Caco-2 (cell line): ENCODE data around the gene NT5DC1. TPM values are rescaled to one million over a fixed set of nuclear protein-coding genes. Genes with fewer than 3 reads are reported as not detected.

Experiments used
- BruUV-seq: library from RNA; stranded (reverse); fragments of 400-500 nt; replicated peaks from 2 replicates; lab custom pipeline; 2021; lab: Mats Ljungman, UMichigan
- CTCF ChIA-PET: fragments of 300-600 bp; sonication (Branson Sonifier 250); formaldehyde crosslinking; loops from one replicate; lab custom pipeline; 2022; ENCODE audit warnings: antibody characterized with exemption; lab: Charles Lee
- POLR2A ChIA-PET: fragments of 300-600 bp; sonication (Branson Sonifier 250); formaldehyde crosslinking; loops from one replicate; lab custom pipeline; 2022; ENCODE audit warnings: antibody characterized with exemption; lab: Charles Lee
- DNase-seq, 2 experiments: peaks; one replicate each; pipeline versions ENCODE4 v3.0.0 to v3.0.0-alpha.2; 2020 to 2022
- H3K27me3 ChIP-seq: replicated peaks from 2 replicates; pipeline ENCODE4 v1.6.0; 2011; ENCODE audit warnings: low read length; ENCODE audit not compliant: control insufficient read depth, insufficient read depth
- H3K36me3 ChIP-seq: 2 replicates; pipeline ENCODE4 v1.5.1; 2011; ENCODE audit warnings: low read length; ENCODE audit not compliant: control insufficient read depth, insufficient read depth
- H3K4me1 ChIP-seq: fragments of 250-450 bp; sonication (Bioruptor Pico); 2 replicates; pipeline ENCODE4 v1.5.1; 2020; ENCODE audit warnings: mild to moderate bottlenecking
- H3K4me3 ChIP-seq: 2 replicates; pipeline ENCODE4 v1.5.1; 2011; ENCODE audit warnings: low read depth, mild to moderate bottlenecking, control low read depth, low read length
- H3K9me3 ChIP-seq: fragments of 250-450 bp; sonication (Bioruptor Pico); 2 replicates; pipeline ENCODE4 v1.5.1; 2020; ENCODE audit warnings: mild to moderate bottlenecking, moderate library complexity
- H3K27ac Mint-ChIP-seq: one replicate; pipeline ENCODE4 v1.8.0; 2022; ENCODE audit warnings: mixed read lengths; ENCODE audit not compliant: unreplicated experiment
- H3K27me3 Mint-ChIP-seq: one replicate; pipeline ENCODE4 v1.8.0; 2022; ENCODE audit warnings: mixed read lengths; ENCODE audit not compliant: insufficient read depth, unreplicated experiment
- H3K36me3 Mint-ChIP-seq: one replicate; pipeline ENCODE4 v1.8.0; 2022; ENCODE audit warnings: mild to moderate bottlenecking, mixed read lengths; ENCODE audit not compliant: insufficient read depth, unreplicated experiment
- H3K4me1 Mint-ChIP-seq: one replicate; pipeline ENCODE4 v1.8.0; 2022; ENCODE audit warnings: low read depth, mixed read lengths; ENCODE audit not compliant: unreplicated experiment
- H3K4me3 Mint-ChIP-seq: one replicate; pipeline ENCODE4 v1.8.0; 2022; ENCODE audit warnings: mild to moderate bottlenecking, moderate library complexity, mixed read lengths; ENCODE audit not compliant: unreplicated experiment
- H3K9me3 Mint-ChIP-seq: one replicate; pipeline ENCODE4 v1.8.0; 2022; ENCODE audit warnings: mixed read lengths; ENCODE audit not compliant: unreplicated experiment
- CTCF ChIP-seq, 2 experiments: fragments of 200-600 bp in 1 of 2; IDR thresholded peaks; 1 replicate in 1 of 2; 2 replicates in 1 of 2; pipeline versions ENCODE4 v1.5.1 to v1.8.0; 2011 to 2022; ENCODE audit warnings: antibody characterized with exemption in 1 of 2, control low read depth in 1 of 2, inconsistent platforms in 1 of 2, low read depth in 1 of 2, low read length in 1 of 2, mild to moderate bottlenecking in 1 of 2, moderate library complexity in 1 of 2; ENCODE audit not compliant: insufficient read depth in 1 of 2, severe bottlenecking in 1 of 2, unreplicated experiment in 1 of 2
- intact Hi-C: fragments of 100-400 bp; cut with micrococcal nuclease; formaldehyde crosslinking; loops from one replicate; pipeline ENCODE4 v1.10.0; 2022; ENCODE audit not compliant: unreplicated experiment
- total RNA-seq: library from RNA; stranded (reverse); gene quantifications from 2 replicates; pipeline ENCODE4 v1.2.3, GENCODE V29; 2022

Gene NT5DC1
- total RNA-seq, 1 experiment from 2014 or later, result 54.3 TPM

- no peaks in the 10 kb centered on the region for H3K27me3 Mint-ChIP-seq
- no peak for TF ChIP-seq CTCF (IDR thresholded peaks at IDR 0.05; ENCODE audit: insufficient read depth in 1 of 2, low read depth in 1 of 2, low read length in 1 of 2, severe bottlenecking in 1 of 2, unreplicated experiment in 1 of 2)
- no TSS peak for BruUV-seq
- no peak for DNase-seq
- no peak overlapping the region for H3K4me3 Mint-ChIP-seq
- H3K36me3 ChIP-seq, result no peaks in the 10 kb centered on the region
- intact Hi-C loops, result loop anchor here (2.0 kb wide), 1 partner anchor 27 kb away; the partner anchor contains the start of gene NT5DC1
- no peaks in the 10 kb centered on the region for H3K9me3 Mint-ChIP-seq
- H3K4me1 Mint-ChIP-seq, result peaks cover 7% of the 10 kb centered on the region
- peaks cover 17% of the 10 kb centered on the region for H3K4me1 ChIP-seq
- POLR2A ChIA-PET, result interaction anchor here (0.7 to 1.1 kb wide), 2 partner anchors 13 to 74 kb away, joined by 3 to 4 read pairs; partner anchors contain the start of gene FRK
- H3K27ac Mint-ChIP-seq, result no peak overlapping the region
- H3K36me3 Mint-ChIP-seq, result peaks cover 6% of the 10 kb centered on the region
- H3K4me3 ChIP-seq, result no peak overlapping the region
- H3K27me3 ChIP-seq, result no peaks in the 10 kb centered on the region
- H3K9me3 ChIP-seq, result no peaks in the 10 kb centered on the region
- CTCF ChIA-PET, result interaction anchor here (1.1 kb wide), 1 partner anchor 13 kb away, joined by 4 read pairs; the partner anchor contains the start of gene FRK
Observed at GRCh38 chr6:116073765-116074440, 26.8 kb upstream of the NT5DC1 start.

GRCh38 chr6:116074732-116075390 lies 25.8 kb upstream of the NT5DC1 start:
- H3K27me3 Mint-ChIP-seq, result no peaks in the 10 kb centered on the region
- ChIA-PET CTCF (no interaction called here), POLR2A (interaction anchor here (1.1 kb wide), 1 partner anchor 14 kb away, joined by 4 read pairs; the partner anchor contains the start of gene FRK)
- TF ChIP-seq CTCF (IDR thresholded peaks at IDR 0.05; ENCODE audit: insufficient read depth in 1 of 2, low read depth in 1 of 2, low read length in 1 of 2, severe bottlenecking in 1 of 2, unreplicated experiment in 1 of 2), result no peak
- intact Hi-C loops, result no loop called here
- no peak overlapping the region for H3K4me3 Mint-ChIP-seq
- H3K4me1 Mint-ChIP-seq, result peaks cover 7% of the 10 kb centered on the region
- H3K27ac Mint-ChIP-seq, result no peak overlapping the region
- no TSS peak for BruUV-seq
- H3K36me3 Mint-ChIP-seq, result peaks cover 6% of the 10 kb centered on the region
- peaks cover 17% of the 10 kb centered on the region for H3K4me1 ChIP-seq
- H3K27me3 ChIP-seq, result no peaks in the 10 kb centered on the region
- no peak for DNase-seq
- no peaks in the 10 kb centered on the region for H3K36me3 ChIP-seq
- no peaks in the 10 kb centered on the region for H3K9me3 ChIP-seq
- H3K9me3 Mint-ChIP-seq, result no peaks in the 10 kb centered on the region
- H3K4me3 ChIP-seq, result no peak overlapping the region

GRCh38 chr6:116078522-116078921 lies 22.1 kb upstream of the NT5DC1 start:
- intact Hi-C loops, result no loop called here
- no peak for DNase-seq
- ChIA-PET POLR2A (no interaction called here), CTCF (no interaction called here)
- Mint-ChIP-seq H3K4me3 (no peak overlapping the region), H3K36me3 (no peaks in the 10 kb centered on the region), H3K9me3 (no peaks in the 10 kb centered on the region), H3K4me1 (peaks cover 16% of the 10 kb centered on the region), H3K27ac (no peak overlapping the region), H3K27me3 (no peaks in the 10 kb centered on the region)
- no peaks in the 10 kb centered on the region for H3K9me3 ChIP-seq
- no peaks in the 10 kb centered on the region for H3K27me3 ChIP-seq
- no TSS peak for BruUV-seq
- no peak overlapping the region for H3K4me3 ChIP-seq
- H3K36me3 ChIP-seq, result no peaks in the 10 kb centered on the region
- H3K4me1 ChIP-seq, result no peaks in the 10 kb centered on the region
- TF ChIP-seq CTCF (IDR thresholded peaks at IDR 0.05; ENCODE audit: insufficient read depth in 1 of 2, low read depth in 1 of 2, low read length in 1 of 2, severe bottlenecking in 1 of 2, unreplicated experiment in 1 of 2), result no peak
